HG03378 (cell line): ENCODE measurements around the gene COA8.

Experiments
- ATAC-seq: cut with Tn5 transposase; IDR thresholded peaks from one replicate; pipeline ENCODE4 v1.9.1; 2021; ENCODE audit warnings: mild to moderate bottlenecking, moderate library complexity; ENCODE audit not compliant: unreplicated experiment

COA8 gene, protein sequence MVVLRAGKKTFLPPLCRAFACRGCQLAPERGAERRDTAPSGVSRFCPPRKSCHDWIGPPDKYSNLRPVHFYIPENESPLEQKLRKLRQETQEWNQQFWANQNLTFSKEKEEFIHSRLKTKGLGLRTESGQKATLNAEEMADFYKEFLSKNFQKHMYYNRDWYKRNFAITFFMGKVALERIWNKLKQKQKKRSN

DNA sequence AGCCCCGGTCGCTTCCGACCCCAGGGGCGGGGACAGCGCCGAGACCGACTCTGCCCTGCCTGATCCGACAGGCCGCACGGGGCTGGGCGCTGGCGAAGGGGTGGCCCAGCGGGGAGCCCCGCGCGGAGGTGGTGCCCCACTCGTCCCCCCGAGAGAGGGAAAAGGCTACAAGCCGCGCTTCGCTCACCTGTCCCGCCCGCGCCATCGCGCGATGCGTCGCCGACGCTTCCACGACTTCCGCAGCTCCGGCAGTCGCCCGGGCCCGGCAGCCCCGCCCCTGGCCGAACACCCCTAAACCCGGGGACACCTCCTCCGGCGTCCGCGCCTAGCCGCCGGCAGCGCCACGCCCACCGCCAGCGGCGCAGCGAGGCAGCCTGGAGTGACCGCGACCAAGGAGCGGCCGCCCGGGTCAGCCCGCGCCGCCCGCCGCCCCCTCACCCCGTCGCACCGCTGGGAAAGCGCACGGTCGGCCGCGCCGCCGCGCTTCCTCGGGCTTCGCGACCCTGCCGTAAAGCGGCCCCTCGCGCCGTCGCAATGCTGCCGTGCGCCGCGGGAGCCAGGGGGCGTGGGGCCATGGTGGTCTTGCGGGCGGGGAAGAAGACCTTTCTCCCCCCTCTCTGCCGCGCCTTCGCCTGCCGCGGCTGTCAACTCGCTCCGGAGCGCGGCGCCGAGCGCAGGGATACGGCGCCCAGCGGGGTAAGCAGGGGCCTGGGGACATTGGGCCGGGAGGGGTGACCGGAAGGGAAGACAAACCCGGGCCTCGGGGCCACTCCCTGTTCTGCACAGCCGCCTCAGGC lies at the start of gene COA8, which contains the start of gene BAG5:
TSS of gene COA8 (plus strand) at position 532 of the 797 bp plus-strand sequence. CDS start at position 574, 42 bp downstream.
TSS of gene BAG5 (minus strand) at position 229 of the 797 bp plus-strand sequence. CDS start 1,493 bp downstream, outside the sequence.
- ATAC-seq = peak; percentile 61

DNA sequence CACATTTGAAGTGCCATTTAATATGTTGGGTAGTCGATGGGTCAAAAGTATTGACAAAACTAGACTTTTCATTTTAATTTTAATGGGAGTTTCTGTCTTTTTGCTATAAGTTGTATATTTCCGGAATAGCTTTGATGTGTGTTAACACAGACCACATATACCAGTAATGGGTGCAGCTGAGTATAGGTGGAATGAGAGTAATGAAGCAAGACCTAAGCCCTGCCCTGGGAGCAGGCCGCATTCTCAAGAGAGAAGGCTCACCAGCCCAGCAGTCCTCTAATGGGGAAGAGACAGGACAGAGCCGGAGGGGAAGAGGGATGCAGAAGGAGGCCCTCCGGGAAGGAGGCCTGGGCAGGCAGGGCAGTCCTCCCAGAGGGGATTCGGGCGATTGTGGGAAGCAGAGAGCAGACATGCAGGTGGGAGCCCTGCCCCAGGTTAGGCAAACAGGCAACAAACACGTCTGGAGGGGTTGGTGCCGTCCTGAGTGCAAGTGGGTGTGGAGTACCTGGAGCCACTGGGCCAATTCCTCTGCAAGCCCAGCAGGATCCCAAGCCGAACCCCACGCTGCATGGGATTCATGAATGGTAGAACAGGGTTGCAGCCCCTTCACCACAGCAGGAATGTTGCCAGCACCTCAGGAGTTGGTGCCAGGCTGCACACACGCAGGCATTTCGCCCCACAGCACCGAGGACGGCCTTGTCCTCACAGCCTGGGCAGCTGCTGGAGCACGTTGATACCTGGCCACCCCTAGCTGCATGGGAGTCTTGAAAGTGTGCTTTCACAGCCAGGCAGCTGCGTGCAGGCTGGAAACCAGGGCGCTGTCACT lies 48.0 kb upstream of the COA8 start:
- ATAC-seq = no peak

DNA sequence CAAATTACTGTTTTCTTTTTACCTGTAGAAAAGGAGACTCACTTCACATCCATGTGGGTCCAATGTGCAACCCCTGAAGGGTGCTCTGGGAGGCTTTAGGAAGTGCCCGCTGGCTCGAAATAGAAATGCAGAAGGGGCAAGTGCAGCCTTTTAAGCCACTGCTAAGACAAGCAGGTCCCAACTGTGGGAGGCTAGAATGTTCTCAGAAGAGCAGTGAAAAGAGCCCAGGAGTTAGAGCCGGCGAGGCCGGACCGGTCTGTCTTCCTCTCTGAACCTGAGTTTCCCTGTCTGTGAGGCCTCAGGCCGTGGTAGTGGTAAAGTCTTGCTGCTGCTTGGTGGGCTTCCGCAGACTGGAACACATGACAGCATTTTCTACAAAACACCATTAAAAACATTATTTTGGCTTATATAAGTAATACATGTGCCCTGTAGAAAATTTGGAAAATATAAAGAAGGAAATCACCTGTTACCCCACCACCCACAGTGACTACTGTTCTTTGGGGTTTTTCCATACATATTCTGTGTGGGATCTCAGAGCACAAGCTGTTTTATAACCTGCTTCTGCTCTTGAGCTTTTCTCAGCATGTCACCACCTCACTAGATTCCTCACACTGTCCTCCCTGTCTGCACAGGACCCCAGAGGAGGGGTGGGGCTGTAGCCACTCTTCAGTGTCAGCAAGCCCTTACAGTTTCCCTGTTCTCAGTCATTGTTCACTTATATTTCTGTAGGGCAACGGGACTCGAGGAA lies 46.2 kb upstream of the COA8 start:
- ATAC-seq = no peak

DNA sequence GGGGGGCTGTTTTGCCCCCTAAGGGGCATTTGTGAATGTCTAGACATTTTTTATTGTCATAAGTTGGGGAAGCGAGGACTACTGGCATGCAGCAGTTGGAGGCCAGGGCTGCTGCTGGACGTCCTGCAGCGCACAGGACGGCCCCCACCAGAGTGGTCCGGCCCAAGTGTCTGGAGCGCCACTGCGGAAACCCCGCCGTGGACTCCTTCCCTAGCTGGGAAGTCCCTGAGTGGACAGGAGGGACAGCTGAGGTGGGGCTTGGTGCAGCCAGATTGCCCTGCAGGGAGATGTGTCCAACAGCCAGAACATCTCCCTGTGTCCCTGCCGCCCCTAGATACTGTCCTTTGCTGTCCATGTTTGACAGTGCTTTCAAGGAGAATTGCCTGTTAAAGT lies 45.6 kb upstream of the COA8 start:
- ATAC-seq = no peak

DNA sequence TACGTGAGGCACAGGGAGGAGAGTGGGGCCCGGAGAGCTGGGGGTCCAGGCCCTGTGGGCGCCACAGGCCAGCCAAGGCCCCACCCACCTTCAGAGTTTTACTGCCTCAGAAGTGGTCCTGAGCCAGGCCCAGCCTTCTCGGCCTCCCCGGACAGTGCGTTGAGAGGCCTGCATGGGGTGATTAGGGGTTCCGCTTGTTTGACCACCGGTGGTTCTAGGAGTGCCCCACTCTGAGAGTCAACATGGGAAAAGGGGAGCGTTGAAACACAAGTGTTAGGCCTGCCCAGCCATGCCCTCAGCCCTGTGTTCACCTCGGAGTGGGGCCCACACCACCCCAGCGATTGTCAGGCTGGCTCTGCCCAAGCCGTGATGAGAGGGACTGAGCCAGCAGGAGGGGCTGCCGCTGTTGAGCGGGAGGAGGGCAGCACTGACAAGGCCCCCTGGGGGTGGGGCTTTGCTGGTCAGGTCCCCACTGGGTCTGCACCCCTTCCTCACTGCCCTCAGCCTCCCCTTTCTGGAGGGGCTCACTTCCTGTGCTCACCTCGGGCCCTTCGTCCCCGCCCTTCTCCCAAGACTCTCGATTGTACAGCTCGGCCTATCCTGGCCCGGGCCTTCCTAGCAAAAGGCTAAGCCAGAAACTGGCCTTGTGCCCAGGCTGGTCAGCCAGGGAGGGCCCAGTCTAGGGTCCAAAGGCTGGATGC lies 44.9 kb upstream of the COA8 start:
- no peak for ATAC-seq

DNA sequence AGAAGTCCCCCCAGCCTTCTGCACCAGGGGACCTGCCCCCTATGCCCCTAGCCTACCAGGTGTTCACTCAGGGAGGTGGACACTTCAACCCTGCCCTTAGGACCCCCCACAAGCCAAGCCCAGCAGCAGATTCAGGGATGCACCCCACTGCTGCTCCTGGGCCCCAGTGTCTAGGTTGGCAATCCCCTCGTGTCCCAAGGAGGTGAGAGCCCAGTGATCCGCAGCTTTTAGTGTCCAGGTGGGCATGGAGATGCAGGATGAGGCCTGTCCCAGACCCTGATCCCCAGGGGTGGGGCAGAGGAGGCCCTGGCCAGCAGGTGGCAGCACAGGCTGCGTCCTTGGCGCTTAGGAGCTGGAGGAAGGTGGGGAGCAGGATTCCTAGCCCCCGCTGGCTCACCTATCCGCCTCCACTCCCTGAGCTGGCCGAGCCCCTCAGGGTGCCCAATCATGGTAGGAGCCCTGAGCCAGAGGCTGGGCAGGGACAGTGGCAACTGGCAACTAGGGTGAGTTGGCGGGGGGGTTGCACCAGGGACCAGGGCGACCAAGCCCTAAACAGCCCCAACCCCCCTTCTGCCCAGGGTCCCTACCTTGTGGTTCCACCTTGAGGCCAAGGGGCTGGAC lies 44.2 kb upstream of the COA8 start:
- no peak for ATAC-seq

DNA sequence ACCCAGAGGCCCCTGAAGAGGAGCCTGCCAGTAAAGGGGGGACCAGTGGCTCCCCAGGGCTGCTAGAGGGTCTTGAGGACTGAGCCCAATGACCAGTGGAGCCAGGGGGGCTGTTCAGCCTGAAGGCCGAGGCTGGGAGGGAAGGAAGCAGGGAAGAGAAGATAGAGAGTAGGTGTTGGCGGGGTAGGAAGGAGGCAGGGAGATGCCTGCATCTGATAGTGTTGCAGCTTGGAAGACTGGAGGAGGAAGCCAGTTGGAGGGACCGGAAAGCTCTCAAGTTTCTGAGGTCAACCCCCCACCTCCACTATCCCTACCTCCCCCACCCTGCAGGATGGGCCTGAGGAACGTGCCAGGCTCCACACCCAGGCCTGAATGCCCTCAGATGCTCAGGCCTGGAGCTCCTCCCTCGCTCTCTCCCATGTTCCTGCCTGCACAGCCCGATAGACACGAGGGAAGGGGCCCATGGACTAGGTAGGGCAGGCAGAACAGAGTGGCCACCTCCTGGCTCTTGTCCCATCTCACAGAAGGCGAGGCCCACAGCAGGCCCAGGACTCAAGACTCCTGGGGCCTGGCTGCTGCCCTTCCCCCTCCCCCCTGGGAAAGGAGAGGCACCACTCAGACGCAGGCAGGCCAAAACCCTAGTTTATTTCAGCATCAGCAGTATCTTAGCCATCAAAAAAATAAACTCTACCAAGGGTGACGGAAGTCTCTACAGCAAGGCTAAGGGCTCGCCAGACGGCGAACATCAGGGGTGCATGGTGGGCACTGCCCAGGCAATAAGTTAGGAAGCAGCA lies 43.5 kb upstream of the COA8 start:
- ATAC-seq = no peak

DNA sequence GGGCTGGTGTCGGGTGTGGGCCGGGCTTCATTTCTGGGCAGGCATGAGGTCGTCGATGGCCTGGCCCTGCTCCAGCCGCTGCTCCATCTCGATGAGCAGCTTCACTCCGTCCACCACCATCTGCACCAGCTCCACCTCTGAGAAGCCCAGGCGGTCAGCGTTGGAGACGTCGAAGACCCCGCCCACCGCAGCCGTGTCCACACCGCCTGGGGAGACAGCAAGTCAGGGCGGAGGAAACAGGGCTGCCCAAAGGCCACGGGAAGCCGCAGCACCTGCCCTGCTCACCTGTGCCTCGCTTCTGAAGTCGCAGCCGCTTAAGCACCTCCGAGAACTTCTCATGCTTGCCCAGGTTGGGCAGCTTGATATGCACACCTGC lies 42.9 kb upstream of the COA8 start:
- no peak for ATAC-seq

DNA sequence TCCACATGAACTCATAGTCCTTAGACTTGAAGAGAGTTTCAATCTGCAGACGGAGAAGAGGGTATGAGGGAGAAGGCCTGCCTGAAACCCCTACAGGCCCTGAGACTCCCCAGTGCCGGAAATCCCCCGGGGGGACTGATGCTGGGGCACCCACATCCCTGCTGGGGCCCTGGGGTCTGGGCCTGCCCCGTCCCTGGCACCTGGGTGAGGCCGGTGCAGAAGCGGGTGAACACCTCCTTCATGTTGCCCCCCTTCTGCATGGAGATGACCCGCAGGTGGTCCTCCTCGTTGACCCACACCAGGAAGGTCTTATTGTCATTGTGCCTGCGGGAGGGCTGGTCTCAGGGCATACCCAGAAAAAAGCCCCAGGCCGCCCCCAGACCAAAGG lies 42.5 kb upstream of the COA8 start:
- ATAC-seq = no peak

DNA sequence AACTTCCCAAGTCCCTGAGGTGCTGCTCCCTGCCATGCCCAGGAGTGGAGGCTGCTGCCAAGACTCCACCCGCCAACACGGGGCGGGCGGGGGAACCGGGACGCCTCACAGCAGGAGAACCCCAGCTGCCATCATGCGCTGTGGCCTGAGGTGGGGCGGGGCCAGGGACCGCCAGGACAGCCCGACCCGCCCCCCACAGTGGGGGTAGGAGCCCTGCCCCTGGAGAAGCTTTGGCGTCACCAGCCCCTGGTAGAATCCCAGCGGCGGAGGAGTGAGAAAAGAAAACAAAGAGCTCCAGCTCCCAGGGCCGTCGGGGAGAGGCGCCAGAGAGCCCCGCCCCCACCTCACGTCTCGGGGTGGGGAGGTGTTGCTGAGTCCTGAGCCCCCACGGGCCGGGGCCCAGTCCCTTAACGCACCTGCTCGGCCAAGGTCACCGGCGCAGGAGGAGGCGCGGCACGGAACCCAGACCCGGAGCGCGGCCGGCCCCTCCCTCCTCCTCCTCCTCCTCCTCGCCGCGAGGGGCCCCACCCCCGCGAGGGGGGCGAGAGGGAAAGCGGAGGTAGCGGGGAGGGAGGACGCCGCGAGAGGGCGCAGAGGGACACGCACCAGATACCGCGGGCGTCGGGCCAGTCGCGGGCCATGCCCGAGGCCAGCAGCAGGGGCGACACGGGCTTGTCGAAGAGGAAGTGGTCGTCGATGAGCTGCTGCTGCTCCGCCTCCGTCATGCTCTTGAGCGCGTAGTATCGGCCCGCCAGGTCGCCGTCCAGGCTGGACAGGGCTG lies 41.9 kb upstream of the COA8 start:
- no peak for ATAC-seq

DNA sequence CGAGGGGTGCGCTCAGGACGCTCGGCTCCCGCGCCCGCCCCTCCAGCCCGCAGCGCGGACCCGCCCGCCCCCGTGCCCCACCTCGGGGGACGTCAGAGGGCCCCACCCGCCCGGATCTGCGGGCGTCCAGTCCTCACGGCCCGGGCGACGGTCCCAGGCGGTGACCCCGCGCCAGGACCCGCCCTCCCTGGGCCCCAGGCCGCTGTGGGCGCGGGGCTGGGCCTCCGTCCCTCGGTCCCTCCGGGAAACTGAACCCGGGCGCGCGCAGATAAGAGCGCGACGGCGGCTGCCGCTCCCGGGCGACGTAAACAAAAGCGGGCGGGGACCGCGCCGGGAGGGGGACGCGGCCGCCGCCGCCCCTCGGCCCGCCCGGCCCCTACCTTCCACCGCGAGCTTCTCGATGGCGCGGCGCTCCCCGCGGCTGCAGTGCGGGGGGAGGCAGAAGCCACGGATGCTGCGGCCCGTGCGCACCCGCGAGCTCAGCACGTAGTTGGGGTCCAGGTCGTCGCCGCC lies 41.3 kb upstream of the COA8 start:
- ATAC-seq = no peak

DNA sequence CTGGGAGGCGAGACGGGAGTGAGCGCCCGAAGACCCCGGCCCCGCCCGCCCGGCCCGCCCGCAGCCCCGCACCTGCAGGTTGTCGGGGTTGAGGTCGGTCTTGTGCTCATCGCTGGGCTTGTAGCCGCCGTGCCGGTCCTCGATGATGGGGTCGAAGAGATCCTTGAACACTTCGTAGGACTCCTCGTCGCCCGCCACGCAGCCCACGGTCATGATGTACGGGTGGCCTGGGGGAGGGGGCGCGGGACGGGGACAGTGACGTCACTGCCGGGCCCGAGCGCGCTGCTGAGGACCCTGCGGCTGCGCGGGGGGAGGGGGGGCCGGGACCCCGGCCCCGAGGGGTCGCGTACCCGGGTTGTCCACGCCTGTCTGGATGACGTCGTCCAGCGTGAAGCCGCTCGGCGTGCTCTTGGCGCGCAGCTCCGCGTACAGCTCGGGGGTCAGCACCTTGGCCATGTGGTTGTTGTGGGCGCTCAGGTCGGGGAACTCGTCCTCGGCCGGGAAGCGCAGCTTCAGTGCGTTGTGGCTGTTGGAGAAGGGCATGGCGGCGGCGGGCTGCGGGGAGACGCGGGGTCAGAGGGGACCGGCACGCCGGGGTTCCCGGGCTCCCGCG lies 40.7 kb upstream of the COA8 start:
- ATAC-seq = no peak

DNA sequence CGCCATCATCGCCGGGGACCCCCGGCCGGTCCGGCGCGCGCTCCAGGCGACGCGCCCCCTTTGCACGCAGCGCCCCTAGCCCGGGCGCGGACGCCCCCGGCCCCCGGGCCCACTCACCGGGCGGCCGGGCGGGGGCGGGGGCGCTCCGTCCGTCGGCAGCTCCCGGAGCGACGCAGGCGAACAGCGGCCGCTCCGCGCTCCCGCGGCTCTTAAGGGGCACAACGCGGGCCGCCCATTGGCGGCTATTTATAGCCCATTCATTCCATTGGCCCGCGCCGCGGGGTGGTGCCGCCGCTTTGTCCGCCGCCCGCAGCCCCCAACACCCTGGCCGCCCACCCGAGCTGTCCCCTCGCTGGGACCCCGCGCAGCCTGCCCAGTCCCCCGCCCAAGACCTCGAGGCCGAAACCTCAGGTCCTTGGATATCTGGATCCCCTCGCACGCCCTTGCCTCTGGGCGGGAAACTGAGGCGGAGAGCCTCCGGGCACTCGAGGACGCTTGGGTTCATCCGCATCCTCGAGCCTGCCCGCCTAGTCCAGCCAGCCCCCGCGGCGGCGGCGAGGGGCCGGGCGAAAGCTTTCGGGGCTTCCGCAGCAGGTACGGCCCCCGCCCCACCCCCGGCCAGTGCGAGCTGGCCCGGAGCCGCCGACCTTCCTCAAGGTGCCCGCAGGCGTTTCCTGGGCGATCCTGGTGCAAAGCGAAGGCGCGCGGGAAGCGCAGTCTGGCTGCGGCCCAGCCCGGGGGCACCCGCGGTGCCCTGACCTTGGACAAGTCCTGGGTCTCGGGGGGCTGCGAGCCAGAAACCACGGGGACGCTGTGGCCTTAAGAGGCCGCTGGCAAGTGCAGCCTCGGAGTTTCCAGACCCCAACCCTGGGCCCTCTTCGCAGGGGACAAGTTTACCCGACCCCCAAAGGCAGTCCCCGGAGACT lies 39.8 kb upstream of the COA8 start, which contains the start of gene CKB:
TSS of gene CKB (minus strand) at position 182 of the 926 bp plus-strand sequence. CDS start 337 bp downstream, outside the sequence.
- ATAC-seq = no peak

DNA sequence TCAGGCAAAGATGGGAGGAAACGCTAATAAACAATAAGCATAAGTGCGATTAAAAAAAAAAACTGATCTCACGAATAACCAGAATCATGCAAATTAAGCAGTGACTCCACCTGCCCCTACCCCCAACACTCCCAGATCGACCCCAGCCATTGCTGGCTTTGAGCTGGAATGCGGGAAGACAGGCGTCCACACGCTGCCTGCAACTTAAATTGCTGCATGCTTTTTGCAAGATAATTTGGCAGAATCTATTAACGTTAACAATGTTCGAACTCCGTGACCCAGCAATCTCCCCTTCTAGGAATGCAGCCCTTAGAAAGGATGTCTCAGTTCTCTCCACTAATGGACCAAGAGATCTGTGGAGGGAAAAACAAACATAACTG lies 39.2 kb upstream of the COA8 start:
- ATAC-seq = no peak

DNA sequence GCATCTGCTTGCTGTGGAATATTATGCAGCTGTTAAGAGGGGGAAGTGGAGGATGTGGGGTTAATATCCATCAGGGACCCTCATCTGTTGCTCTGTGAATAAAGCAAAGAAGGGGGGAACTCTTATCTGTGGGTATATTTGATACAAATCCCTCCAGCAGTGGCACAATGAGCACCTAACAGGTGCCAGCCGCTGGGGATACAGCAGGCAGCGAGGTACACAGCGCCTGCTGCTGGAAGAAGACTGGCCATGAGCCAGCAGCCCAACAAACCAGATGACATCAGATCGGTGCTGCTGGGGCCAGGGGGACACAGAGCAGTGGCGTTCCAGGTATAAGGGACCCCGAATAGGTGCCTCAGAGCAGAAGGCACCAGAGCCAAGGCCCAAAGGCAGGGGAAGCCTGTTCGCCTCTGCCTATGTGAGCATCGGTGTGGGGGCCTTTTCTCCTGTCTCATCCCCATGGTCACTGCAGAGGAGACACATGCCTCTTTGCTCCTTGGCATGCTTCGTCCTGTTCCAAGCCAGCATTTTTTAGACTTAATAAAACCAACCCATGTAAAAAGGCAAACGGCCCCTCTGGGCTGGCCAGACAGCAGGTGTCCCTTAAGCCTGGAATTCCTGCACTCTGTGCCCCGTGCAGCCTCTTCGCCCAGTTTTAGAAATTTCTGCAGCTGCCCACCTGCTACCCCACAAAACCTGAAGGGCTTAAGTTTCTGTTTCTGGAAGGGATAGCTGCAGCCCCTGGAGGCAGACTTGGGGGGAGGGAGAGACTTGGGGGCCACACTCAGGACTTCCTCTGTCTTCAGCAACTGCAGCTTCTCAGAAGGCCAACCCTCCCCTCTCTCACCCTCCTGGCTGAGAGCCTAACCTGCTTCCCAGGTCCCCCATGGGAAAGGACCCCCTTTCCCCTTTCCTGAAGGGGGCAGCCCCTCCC lies 38.5 kb upstream of the COA8 start:
- ATAC-seq = no peak
